Keratinocyte (primary cell): ENCODE results near the gene ATXN7.

ENCODE experiments used
- CTCF ChIP-seq, 3 experiments: IDR thresholded peaks in 1 of 3; conservative IDR thresholded peaks in 1 of 3; optimal IDR thresholded peaks in 1 of 3; 2 replicates in 2 of 3; 3 replicates in 1 of 3; pipeline versions ENCODE3 to v1.5.1; 2011; ENCODE audit warnings: low read length in 3 of 3, mild to moderate bottlenecking in 3 of 3, moderate library complexity in 2 of 3, control low read depth in 1 of 3, inconsistent platforms in 1 of 3; ENCODE audit not compliant: insufficient read depth in 2 of 3; ENCODE audit errors: extremely low read depth in 1 of 3
- EZH2 ChIP-seq: IDR thresholded peaks from one replicate; pipeline ENCODE4 v1.6.1; 2012; ENCODE audit warnings: inconsistent platforms, mild to moderate bottlenecking, low read length, moderate library complexity

- TF ChIP-seq CTCF (optimal IDR thresholded peaks at IDR 0.05 in 1 of 3, IDR thresholded peaks at IDR 0.05 in 1 of 3, conservative IDR thresholded peaks at IDR 0.05 in 1 of 3; ENCODE audit: extremely low read depth in 1 of 3, insufficient read depth in 2 of 3, low read length in 3 of 3), result no peak
- no peak for TF ChIP-seq EZH2
Measured at GRCh38 chr3:64039981-64040733, 176.5 kb downstream of the ATXN7 start.
